HCEC 1CT (cell line): ENCODE measurements around the gene TESK2.

ENCODE experiments used
- DNase-seq: peaks from one replicate; pipeline ENCODE4 v3.0.0-alpha.2; 2017

TESK2 gene

DNA sequence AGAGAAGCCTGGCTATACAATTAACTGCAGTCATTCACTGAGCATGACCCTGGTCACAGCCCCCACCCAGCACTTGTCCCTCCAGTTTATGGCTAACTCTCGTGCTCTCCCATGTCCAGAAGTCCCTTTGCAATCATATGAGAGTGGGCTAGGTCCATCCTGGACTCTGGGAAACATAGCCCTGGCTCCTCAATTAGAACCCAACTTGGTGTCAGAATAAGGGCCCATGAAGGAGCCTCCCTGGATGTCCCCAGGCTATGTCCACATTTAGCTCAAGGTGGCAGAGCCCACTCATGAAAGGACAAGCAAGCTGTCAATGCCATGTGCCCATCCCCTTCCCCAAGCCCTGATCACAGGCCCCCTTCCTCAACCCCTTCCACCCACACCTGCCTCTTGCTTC lies 191.7 kb downstream of the TESK2 start:
- no peak for DNase-seq

DNA sequence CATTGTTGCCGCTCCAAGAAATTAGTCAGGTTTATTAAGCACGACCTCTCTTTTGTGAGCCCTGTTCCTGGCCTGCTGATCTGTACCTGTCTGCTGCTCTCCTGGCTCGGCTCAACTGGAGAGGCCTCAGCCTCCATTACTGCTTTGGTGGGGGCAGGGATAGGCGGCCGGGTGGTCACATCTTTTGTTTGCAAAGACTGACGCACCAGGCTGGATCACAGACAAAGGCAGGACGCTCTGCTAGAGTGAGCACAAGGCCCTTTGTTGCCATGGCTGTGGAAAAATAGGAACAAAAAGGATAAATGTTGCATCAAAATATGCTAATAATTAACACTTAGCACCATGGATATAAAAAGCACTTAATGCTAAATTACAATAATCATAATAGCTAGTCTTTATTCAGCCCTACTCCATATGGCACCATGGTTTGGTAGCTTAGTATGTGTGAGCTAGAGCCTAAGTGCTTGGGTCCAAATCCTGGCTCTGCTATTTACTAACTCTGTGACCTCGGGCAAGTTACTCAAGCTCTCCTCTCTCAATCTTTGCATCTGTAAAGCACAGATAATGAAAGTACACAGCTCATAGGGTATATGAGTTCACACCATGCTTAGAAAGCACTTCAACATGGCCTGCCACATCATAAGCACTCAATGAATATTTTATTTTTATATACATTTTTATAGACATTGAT lies 193.2 kb downstream of the TESK2 start:
- DNase-seq = no peak
